SK-N-SH treated with all-trans-retinoic acid at 6 μM for 48 hours (cell line): Measurements from ENCODE around the gene DYSF.

Experiments
- ATAC-seq: fragments of 200-7000 bp; cut with Tn5 transposase; 3 replicates; pipeline ENCODE4 v1.9.1; 2020; ENCODE audit warnings: mild to moderate bottlenecking, moderate library complexity
- ARNTL ChIP-seq: fragments of 450-650 bp; formaldehyde crosslinking; IDR thresholded peaks from 2 replicates; pipeline ENCODE4 v1.5.0; 2020; ENCODE audit warnings: low read depth, mild to moderate bottlenecking, moderate library complexity, borderline replicate concordance
- BACH2 ChIP-seq: fragments of 250-450 bp; sonication (Bioruptor Pico); IDR thresholded peaks from 2 replicates; pipeline ENCODE4 v1.9.0; 2021; ENCODE audit warnings: mild to moderate bottlenecking, borderline replicate concordance
- ESRRG ChIP-seq: fragments of 250-450 bp; sonication (Bioruptor Pico); IDR thresholded peaks from 2 replicates; pipeline ENCODE4 v1.6.1; 2021; ENCODE audit warnings: mild to moderate bottlenecking
- GLIS3 ChIP-seq: fragments of 250-450 bp; sonication (Bioruptor Pico); IDR thresholded peaks from 2 replicates; pipeline ENCODE4 v1.5.0; 2020; ENCODE audit warnings: mild to moderate bottlenecking, moderate library complexity
- ISL1 ChIP-seq: fragments of 250-450 bp; sonication (Bioruptor Pico); IDR thresholded peaks from 2 replicates; pipeline ENCODE4 v2.1.2; 2022; ENCODE audit warnings: mild to moderate bottlenecking, moderate library complexity
- POU6F1 ChIP-seq: fragments of 250-450 bp; sonication (Bioruptor Pico); IDR thresholded peaks from 2 replicates; pipeline ENCODE4 v1.8.0; 2021; ENCODE audit warnings: low read depth, mild to moderate bottlenecking, moderate library complexity, borderline replicate concordance
- PPARA ChIP-seq: fragments of 250-450 bp; sonication (Bioruptor Pico); IDR thresholded peaks from 2 replicates; pipeline ENCODE4 v1.5.0; 2020; ENCODE audit warnings: mild to moderate bottlenecking, borderline replicate concordance
- RARB ChIP-seq: fragments of 250-450 bp; sonication (Bioruptor Pico); IDR thresholded peaks from 2 replicates; pipeline ENCODE4 v1.8.0; 2021; ENCODE audit warnings: mild to moderate bottlenecking, moderate library complexity
- SNAI2 ChIP-seq: fragments of 250-450 bp; sonication (Bioruptor Pico); IDR thresholded peaks from 2 replicates; pipeline ENCODE4 v1.5.0; 2020; ENCODE audit warnings: mild to moderate bottlenecking, moderate library complexity
- TOX ChIP-seq: fragments of 250-450 bp; sonication (Bioruptor Pico); IDR thresholded peaks from 2 replicates; pipeline ENCODE4 v1.8.0; 2021; ENCODE audit warnings: mild to moderate bottlenecking, moderate library complexity, borderline replicate concordance
- ZC3H10 ChIP-seq: fragments of 250-450 bp; sonication (Bioruptor Pico); IDR thresholded peaks from 2 replicates; pipeline ENCODE4 v1.5.1; 2021; ENCODE audit warnings: mild to moderate bottlenecking, moderate library complexity
- ZFP3 ChIP-seq: fragments of 250-450 bp; sonication (Bioruptor Pico); IDR thresholded peaks from 2 replicates; pipeline ENCODE4 v1.5.0; 2020; ENCODE audit warnings: mild to moderate bottlenecking, moderate library complexity
- ZFP30 ChIP-seq: fragments of 450-650 bp; formaldehyde crosslinking; IDR thresholded peaks from 2 replicates; pipeline ENCODE4 v1.5.0; 2022; ENCODE audit warnings: mild to moderate bottlenecking, moderate library complexity
- ZNF565 ChIP-seq: fragments of 450-650 bp; formaldehyde crosslinking; conservative IDR thresholded peaks from 2 replicates; pipeline ENCODE4 v1.5.0; 2020; ENCODE audit warnings: low read depth, mild to moderate bottlenecking, moderate library complexity
- ZNF70 ChIP-seq: fragments of 450-650 bp; formaldehyde crosslinking; IDR thresholded peaks from 2 replicates; pipeline ENCODE4 v1.5.0; 2020; ENCODE audit warnings: mild to moderate bottlenecking, moderate library complexity
- TF ChIP-seq, protein P1 (sequence below): fragments of 250-450 bp; sonication (Bioruptor Pico); IDR thresholded peaks from 2 replicates; pipeline ENCODE4 v1.5.0; 2020; ENCODE audit warnings: mild to moderate bottlenecking, moderate library complexity
- TF ChIP-seq, protein P2 (sequence below): fragments of 250-450 bp; sonication (Bioruptor Pico); IDR thresholded peaks from 2 replicates; pipeline ENCODE4 v1.8.0; 2020; ENCODE audit warnings: mild to moderate bottlenecking, moderate library complexity, borderline replicate concordance
- TF ChIP-seq, protein P3 (sequence below): fragments of 250-450 bp; sonication (Bioruptor Pico); IDR thresholded peaks from 2 replicates; pipeline ENCODE4 v1.5.1; 2020; ENCODE audit warnings: low read depth, mild to moderate bottlenecking, moderate library complexity
- TF ChIP-seq, protein P4 (sequence below): fragments of 250-450 bp; sonication (Bioruptor Pico); IDR thresholded peaks from 2 replicates; pipeline ENCODE4 v1.5.1; 2021; ENCODE audit warnings: mild to moderate bottlenecking, moderate library complexity

DYSF gene

GRCh38 chr2:71696381-71696780 lies 243.0 kb downstream of the DYSF start (continued):
- no peak for TF ChIP-seq ZFP3 (CRISPR knock-in tag)

DNA sequence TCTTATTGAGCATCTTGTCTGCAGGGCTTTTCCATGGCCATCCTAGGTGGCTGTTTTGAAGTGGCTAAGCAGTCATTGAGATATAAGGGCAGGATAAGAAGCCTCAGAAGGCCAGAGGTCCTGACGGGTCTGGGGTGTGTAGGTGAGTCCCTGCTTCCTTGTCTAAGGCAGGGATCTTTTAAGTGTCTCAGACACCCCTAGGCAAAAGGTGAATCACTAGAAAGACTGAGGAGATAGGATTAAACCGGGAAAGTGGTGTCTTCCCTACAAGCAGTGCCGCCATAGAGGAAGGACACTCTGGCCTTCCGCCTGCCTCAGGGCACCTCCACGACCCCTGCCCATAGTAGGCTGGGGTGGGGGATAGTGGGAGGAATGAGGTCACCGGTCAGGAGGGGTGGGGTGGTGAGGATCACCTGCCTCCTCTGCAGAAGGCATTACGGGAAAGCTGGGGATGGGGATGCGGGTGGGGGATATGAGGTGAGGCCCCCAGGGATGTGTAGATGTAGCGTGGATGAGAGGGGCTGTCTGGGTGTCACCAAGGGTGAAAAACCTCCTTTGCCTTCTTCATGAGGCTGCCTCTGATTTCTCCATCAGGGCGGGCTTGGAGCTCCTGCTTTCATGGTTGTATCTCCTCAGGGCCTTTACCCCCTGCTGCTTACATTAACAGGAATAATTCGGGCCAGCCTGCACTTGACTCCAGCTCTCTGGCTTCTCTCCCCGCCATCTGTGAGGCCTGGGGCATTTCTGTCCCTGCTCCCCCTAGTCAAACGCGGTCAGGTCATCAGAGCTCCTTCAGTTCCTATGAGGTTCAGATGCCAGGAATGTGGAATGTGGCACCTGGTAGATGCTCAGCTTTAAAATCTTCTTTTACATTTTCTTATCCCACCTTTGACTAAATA lies 244.0 kb downstream of the DYSF start:
- ATAC-seq: no peak
- TF ChIP-seq ESRRG (CRISPR knock-in tag) (no peak), BACH2 (CRISPR knock-in tag) (no peak), TOX (no peak), ZNF70 (CRISPR knock-in tag) (no peak), RARB (CRISPR knock-in tag) (no peak), ISL1 (CRISPR knock-in tag) (no peak), ARNTL (no peak), ZNF565 (CRISPR knock-in tag) (no peak), SNAI2 (CRISPR knock-in tag) (no peak), ZFP3 (CRISPR knock-in tag) (no peak)
- TF ChIP-seq, protein P1, sequence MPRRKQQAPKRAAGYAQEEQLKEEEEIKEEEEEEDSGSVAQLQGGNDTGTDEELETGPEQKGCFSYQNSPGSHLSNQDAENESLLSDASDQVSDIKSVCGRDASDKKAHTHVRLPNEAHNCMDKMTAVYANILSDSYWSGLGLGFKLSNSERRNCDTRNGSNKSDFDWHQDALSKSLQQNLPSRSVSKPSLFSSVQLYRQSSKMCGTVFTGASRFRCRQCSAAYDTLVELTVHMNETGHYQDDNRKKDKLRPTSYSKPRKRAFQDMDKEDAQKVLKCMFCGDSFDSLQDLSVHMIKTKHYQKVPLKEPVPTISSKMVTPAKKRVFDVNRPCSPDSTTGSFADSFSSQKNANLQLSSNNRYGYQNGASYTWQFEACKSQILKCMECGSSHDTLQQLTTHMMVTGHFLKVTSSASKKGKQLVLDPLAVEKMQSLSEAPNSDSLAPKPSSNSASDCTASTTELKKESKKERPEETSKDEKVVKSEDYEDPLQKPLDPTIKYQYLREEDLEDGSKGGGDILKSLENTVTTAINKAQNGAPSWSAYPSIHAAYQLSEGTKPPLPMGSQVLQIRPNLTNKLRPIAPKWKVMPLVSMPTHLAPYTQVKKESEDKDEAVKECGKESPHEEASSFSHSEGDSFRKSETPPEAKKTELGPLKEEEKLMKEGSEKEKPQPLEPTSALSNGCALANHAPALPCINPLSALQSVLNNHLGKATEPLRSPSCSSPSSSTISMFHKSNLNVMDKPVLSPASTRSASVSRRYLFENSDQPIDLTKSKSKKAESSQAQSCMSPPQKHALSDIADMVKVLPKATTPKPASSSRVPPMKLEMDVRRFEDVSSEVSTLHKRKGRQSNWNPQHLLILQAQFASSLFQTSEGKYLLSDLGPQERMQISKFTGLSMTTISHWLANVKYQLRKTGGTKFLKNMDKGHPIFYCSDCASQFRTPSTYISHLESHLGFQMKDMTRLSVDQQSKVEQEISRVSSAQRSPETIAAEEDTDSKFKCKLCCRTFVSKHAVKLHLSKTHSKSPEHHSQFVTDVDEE: no peak
- TF ChIP-seq, protein P2, sequence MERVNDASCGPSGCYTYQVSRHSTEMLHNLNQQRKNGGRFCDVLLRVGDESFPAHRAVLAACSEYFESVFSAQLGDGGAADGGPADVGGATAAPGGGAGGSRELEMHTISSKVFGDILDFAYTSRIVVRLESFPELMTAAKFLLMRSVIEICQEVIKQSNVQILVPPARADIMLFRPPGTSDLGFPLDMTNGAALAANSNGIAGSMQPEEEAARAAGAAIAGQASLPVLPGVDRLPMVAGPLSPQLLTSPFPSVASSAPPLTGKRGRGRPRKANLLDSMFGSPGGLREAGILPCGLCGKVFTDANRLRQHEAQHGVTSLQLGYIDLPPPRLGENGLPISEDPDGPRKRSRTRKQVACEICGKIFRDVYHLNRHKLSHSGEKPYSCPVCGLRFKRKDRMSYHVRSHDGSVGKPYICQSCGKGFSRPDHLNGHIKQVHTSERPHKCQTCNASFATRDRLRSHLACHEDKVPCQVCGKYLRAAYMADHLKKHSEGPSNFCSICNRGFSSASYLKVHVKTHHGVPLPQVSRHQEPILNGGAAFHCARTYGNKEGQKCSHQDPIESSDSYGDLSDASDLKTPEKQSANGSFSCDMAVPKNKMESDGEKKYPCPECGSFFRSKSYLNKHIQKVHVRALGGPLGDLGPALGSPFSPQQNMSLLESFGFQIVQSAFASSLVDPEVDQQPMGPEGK: no peak

GRCh38 chr2:71699428-71699827 lies 246.1 kb downstream of the DYSF start:
- ATAC-seq: no peak
- TF ChIP-seq ARNTL: no peak
- no peak for TF ChIP-seq ESRRG (CRISPR knock-in tag)
- TF ChIP-seq GLIS3: no peak
- TF ChIP-seq SNAI2 (CRISPR knock-in tag): no peak
- TF ChIP-seq, protein P3, sequence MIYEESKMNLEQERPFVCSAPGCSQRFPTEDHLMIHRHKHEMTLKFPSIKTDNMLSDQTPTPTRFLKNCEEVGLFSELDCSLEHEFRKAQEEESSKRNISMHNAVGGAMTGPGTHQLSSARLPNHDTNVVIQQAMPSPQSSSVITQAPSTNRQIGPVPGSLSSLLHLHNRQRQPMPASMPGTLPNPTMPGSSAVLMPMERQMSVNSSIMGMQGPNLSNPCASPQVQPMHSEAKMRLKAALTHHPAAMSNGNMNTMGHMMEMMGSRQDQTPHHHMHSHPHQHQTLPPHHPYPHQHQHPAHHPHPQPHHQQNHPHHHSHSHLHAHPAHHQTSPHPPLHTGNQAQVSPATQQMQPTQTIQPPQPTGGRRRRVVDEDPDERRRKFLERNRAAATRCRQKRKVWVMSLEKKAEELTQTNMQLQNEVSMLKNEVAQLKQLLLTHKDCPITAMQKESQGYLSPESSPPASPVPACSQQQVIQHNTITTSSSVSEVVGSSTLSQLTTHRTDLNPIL (CRISPR knock-in tag): no peak
- TF ChIP-seq POU6F1 (CRISPR knock-in tag): no peak
- no peak for TF ChIP-seq ZFP30
- TF ChIP-seq ZC3H10: no peak
- TF ChIP-seq ZNF565 (CRISPR knock-in tag): no peak
- TF ChIP-seq PPARA (CRISPR knock-in tag): no peak
- TF ChIP-seq, all 23 proteins: peak for 0

DNA sequence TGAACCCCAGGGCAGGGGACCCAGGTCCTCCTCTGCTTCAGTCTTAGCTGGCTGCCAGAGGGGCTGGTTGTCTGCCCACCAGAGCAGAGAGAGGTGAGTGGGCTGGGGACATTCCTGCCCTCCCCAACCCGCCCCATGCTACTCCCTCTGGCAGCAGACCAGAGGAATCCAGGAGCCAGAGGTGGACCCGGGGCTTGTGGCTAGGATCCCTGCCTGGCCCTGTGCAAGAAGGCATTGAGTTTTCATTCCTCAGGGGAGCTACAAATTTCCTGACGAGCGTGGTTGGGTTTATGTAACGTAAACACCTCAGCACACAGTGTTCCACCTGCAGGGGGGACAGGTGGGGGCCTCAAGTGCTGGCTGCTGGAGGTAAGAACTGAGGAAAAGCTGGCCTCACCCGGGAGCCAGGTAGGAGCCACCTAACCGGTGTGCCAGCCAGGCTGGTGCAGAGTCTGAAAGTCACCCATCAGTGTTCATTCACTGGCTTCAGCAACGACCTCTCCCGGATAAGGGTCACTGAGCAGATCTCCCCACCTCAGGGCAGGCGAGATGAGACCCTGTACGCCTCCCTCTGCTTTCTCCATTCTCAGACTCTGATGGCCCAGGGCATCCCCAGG lies 246.8 kb downstream of the DYSF start:
- ATAC-seq: no peak
- TF ChIP-seq, protein P4, sequence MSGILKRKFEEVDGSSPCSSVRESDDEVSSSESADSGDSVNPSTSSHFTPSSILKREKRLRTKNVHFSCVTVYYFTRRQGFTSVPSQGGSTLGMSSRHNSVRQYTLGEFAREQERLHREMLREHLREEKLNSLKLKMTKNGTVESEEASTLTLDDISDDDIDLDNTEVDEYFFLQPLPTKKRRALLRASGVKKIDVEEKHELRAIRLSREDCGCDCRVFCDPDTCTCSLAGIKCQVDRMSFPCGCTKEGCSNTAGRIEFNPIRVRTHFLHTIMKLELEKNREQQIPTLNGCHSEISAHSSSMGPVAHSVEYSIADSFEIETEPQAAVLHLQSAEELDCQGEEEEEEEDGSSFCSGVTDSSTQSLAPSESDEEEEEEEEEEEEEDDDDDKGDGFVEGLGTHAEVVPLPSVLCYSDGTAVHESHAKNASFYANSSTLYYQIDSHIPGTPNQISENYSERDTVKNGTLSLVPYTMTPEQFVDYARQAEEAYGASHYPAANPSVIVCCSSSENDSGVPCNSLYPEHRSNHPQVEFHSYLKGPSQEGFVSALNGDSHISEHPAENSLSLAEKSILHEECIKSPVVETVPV (CRISPR knock-in tag): no peak
- TF ChIP-seq RARB (CRISPR knock-in tag) (no peak), ZNF565 (CRISPR knock-in tag) (no peak), PPARA (CRISPR knock-in tag) (no peak), ISL1 (CRISPR knock-in tag) (no peak), ZNF70 (CRISPR knock-in tag) (no peak)
